ENCODE measurements around the gene MYCBP2. TPM values are rescaled to one million over a fixed set of nuclear protein-coding genes. Genes with fewer than 3 reads are reported as not detected.
"Not testable (repeated sequence)": the region's sequence is repeated elsewhere in the genome, so short reads cannot be mapped to it uniquely, and the experiment has no call there.

The MYCBP2 gene, protein sequence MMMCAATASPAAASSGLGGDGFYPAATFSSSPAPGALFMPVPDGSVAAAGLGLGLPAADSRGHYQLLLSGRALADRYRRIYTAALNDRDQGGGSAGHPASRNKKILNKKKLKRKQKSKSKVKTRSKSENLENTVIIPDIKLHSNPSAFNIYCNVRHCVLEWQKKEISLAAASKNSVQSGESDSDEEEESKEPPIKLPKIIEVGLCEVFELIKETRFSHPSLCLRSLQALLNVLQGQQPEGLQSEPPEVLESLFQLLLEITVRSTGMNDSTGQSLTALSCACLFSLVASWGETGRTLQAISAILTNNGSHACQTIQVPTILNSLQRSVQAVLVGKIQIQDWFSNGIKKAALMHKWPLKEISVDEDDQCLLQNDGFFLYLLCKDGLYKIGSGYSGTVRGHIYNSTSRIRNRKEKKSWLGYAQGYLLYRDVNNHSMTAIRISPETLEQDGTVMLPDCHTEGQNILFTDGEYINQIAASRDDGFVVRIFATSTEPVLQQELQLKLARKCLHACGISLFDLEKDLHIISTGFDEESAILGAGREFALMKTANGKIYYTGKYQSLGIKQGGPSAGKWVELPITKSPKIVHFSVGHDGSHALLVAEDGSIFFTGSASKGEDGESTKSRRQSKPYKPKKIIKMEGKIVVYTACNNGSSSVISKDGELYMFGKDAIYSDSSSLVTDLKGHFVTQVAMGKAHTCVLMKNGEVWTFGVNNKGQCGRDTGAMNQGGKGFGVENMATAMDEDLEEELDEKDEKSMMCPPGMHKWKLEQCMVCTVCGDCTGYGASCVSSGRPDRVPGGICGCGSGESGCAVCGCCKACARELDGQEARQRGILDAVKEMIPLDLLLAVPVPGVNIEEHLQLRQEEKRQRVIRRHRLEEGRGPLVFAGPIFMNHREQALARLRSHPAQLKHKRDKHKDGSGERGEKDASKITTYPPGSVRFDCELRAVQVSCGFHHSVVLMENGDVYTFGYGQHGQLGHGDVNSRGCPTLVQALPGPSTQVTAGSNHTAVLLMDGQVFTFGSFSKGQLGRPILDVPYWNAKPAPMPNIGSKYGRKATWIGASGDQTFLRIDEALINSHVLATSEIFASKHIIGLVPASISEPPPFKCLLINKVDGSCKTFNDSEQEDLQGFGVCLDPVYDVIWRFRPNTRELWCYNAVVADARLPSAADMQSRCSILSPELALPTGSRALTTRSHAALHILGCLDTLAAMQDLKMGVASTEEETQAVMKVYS (N-terminal part only)
- total RNA-seq = 116 and 119 TPM in 2 replicates

DNA sequence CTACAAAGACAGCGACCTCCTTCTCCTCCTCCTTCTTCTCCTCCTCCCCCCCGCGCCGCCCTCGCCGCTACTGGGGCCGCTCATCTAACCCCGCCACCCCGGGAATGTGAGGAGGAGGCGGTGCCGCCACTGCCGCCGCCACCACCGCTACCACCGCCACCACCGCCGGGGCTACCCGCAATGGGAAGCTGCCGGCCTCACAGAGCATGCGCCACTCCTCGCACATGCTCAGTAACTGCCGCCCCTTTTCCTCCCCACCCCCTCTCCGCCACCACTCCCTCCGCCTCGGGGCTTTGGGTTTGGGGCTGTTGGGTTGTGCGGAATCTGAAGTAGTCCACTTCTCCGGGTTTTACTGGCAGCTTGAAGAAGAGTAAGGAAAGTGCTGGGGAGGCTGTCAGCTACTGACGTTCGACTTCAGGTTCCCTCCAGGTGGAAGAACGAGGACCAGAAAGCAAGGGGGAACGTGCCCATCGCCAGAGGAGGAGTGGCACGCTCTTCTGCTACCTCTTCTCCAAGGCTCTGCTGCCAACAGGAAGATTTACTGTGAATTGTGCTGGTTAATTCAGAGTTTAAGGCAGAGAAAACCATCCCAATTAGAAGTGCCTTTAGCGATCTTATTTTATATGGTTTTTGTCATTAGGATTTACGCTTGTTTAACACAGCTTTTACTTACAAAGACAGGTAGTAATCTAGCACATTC lies at the start of gene MYCBP2:
Gene MYCBP2, minus strand, starts transcription at position 190 of the 700 bp plus-strand sequence. CDS start 319 bp downstream, outside the sequence.
- intact Hi-C loops (cut with micrococcal nuclease) = loop anchor here (1.0 to 10.0 kb wide), 6 partner anchors 55 to 2000 kb away; partner anchors contain the start of genes KCTD12 and SLAIN1

DNA sequence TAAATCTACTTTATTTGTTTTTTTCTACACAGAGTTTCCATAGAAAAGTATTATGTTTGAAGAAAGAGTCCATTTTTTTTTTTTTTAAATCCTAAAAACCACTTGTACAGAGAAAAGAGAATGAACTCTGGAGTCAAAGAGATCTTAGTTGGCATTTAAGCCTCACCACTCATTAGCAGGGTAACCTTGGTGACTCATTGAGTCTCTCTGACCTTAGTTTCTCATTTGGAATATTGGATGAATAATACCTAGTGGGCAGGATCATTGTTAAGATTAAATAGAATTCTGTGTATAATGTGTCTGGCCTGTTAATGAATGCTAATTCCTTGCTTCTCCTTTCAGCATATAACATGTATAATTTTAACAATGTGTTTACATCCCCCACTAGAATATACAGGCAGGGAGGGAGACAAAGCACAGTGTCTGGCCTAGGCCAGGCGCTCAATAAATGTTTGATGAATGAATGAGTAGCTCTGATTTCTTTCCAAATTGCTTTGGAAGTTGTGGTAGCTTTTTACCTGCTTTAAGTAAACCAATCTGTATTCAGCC lies 48.7 kb upstream of the MYCBP2 start:
- intact Hi-C loops (cut with micrococcal nuclease) = no loop called here

DNA sequence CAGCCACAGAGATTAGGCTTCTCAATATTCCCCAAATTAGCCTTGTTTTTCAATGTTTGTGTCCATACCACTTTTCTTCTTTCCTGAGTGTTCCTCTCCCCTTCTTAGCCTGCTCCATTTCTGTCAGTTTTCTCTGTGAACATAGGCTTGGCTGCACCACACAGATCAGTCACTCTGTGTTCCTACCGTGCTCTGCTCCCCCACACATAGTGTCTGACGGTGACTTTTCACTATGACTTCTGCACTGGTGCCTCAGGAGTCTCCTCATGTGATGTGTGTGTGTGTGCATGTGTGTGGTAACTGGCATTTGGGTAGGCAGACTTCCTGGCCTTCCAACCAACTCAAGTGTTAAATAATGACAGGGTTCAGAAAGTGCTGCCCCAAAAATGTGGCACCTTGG lies 47.9 kb upstream of the MYCBP2 start:
- intact Hi-C loops (cut with micrococcal nuclease) = no loop called here

DNA sequence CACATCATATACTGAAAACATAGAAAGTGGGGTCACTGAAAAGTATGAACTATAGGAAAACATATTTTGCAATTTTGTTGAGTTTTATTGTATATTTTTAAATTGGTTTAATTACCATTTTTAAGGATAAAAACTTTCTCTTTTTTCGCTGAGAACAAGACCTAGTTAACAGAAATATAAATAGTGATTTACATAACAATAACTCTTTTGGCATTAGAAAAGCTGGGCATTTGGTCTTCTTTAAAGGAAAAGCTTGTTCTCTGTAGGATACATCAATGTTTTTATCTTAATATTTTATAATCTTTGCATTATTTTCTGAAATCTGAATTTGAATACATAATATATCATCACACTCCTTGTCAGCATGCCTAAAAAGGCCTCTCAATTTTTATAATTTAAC lies 47.4 kb upstream of the MYCBP2 start:
- intact Hi-C loops (cut with micrococcal nuclease) = no loop called here

DNA sequence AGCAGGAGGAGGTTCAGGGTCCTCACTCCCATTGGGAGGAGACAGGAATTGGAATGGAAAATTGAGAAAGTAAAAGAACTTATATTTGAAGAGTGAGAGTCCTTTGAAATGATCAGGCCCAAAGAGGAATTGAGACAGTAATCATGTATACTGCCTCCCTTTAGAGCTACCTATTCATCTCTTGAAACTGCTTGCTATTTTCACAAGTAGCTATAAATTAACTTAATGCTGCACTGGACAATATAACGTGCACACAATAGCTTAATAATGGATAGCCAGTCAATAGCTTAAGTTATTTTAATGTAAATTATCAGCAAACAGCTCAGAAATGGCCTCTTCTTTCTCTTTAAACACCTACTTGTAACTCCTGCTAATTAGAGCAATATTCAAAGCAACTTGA lies 46.6 kb upstream of the MYCBP2 start:
- intact Hi-C loops (cut with micrococcal nuclease) = no loop called here

DNA sequence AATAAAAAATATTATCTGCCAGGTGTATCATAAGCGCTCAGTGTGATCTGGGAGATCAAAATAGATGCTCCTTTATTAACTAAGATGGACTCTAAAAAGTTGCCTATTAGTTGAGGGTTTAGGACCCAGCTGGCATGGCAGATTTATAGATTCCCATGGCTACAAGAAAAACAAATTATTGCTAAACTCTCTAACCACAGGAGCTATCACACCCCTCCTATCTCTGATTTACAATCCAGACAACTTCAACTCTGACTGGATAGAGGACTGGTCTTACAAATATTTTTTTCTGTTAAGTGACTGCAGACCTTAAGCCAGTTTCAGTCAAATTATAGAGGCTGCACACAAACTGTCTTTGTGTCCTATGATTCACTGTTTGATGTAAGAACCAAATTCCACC lies 45.4 kb upstream of the MYCBP2 start:
- intact Hi-C loops (cut with micrococcal nuclease) = no loop called here

DNA sequence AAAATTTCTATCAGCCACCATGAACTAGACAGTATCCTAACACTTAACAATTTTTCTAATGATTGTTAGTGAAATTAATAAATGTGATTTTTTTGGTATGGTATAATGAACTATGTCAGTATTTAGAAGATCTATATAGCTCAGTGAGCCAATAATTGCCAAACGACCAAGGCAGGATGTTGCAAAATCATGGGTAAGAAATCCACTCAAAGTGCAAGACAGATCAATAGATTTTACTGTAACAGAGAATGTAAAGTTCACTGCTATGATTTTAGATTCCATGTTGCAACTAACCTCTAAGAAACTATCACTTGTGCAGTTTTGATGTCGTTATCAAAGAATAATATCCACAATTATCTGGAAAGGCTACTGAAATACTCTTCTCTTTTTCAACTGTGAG lies 44.0 kb upstream of the MYCBP2 start:
- intact Hi-C loops (cut with micrococcal nuclease) = no loop called here

DNA sequence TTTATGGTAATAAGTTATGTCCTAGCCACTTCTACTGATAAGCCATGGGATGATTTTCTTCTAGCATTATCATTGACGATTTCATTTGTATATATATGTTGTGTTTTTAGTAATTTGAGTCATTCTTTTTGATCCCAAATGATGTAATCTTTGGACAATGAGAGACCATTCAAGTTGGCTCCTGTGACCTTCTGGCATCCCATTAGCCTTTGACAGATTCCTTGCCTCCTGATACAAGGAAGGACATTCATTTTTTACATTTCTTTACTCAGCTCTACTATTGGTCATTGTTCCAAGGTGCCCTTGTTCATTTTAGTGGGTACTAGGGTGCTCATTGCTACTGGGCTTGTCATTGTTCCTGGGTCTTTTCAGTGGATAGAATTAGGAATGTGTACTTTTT lies 35.3 kb upstream of the MYCBP2 start:
- intact Hi-C loops (cut with micrococcal nuclease) = no loop called here

DNA sequence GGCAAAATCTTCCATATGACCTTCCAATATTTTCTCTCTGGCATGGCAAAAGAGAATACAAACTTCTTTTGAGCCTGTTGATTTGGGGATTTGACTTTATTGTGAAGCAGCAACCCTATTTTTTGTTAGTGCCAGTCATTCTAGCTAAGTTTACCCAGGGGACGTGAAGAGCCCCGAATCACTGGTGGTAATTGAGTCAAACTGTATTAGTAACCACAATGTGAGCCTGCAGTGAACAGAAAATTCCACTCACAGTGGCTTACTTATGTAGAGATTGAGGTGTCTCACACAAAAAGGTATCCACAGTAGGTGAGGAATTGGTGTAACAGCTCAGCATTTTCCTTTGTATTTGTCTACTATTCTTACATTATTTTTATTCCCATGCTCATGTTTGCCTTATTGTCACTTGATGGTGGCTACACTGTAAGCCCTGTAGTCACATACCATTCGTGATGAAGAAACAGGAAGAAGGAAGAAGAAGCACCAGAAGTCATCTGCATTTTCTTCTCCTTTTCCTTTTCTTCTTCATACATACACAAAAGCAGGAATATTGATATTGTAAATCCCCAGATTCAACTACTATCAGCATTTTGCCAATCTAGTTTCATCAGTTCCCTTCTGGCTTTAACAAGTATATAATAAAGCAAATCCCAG lies 33.3 kb upstream of the MYCBP2 start:
- intact Hi-C loops (cut with micrococcal nuclease) = no loop called here

DNA sequence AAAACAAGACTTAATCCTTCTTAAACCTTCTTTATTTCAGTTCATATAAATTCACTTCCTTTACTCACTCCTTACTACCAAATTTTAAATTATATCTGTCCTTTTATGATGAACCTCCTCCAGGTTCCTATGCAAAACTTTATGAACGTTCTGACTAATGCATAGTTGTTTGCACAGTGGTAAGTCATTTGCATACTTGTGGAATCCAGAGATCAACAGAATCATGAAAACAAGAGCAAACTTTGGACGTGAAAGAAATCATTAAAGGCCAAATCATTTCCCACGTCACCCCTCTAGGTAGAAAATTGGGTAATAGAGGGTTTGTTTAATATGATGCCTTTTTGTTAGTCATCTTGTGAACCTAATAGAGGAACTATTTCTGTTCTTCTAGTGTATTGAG lies 32.3 kb upstream of the MYCBP2 start:
- intact Hi-C loops (cut with micrococcal nuclease) = no loop called here

DNA sequence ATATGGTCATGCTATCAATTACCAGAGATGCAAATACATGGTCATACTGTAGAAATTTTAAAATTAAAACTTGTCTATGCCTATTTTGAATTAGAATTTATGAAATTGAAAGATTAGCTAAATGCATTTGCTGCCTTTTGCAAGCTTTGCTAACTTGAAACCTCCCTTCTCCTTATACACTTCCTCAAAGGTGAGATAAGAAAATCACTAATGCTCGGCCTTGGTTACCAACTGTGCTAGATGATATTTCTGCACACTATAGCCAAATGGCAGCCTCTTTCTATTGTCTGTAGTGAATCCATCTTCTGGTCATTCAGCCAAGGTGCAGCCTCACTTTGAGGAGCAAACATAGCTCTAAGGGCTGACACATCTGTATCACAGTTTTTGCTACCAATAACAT lies 31.1 kb upstream of the MYCBP2 start:
- intact Hi-C loops (cut with micrococcal nuclease) = no loop called here

DNA sequence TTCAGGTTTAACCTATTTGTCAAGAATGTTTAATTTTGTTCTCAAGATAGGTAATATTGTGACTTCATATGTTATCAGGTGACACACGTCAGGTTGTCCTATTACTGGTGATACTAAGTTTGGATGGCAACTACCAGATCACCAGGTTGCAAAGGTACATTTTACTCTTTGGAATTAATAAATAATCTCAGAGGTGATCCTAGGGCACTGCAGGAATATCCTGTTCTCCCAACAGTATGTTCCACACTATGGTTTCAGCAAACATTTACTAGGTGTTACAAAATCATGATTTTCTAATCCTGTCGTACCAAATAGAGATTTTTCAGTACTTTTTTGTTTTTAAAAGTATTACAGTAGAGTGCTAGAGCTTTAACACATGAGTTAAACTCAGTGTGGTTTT lies 29.3 kb upstream of the MYCBP2 start:
- intact Hi-C loops (cut with micrococcal nuclease) = no loop called here

DNA sequence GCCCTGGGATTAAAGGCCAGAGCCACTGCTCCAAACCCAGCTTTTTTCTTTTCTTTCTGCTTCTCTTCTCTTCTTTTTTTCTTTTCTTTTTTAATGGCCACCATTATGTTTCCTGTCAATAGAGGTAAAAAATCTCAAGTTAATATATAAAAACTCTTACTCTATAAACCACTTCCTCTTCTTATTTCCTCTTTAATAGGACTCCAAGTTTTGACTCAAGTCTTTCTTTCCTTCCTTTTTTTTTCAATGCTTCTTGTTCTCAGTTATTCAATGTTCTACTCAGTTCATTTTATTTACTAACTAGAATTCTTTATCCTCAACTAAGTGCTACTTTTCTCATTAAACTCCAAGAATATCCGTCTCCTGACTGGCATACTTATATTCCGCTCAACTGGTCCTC lies 27.1 kb upstream of the MYCBP2 start:
- intact Hi-C loops (cut with micrococcal nuclease) = no loop called here

DNA sequence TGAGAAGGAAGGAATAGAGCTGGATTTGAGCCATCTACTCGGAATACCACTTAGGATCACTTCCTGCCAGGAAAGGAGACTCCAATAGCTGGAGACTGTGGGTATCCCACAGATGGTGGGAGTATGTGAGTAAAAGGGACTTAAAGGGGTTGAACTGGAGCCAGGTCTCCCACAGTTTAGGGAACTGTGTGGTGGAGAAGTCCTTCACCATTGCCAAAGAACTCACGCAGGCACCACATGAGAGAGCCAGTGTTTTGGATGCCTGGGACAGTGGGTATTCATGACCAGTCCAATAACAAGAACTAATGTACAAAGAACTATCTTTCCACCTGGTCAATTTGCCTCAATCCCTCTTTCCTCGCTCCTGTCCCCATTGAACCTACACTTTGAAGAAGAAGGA lies 24.4 kb upstream of the MYCBP2 start:
- intact Hi-C loops (cut with micrococcal nuclease) = no loop called here

DNA sequence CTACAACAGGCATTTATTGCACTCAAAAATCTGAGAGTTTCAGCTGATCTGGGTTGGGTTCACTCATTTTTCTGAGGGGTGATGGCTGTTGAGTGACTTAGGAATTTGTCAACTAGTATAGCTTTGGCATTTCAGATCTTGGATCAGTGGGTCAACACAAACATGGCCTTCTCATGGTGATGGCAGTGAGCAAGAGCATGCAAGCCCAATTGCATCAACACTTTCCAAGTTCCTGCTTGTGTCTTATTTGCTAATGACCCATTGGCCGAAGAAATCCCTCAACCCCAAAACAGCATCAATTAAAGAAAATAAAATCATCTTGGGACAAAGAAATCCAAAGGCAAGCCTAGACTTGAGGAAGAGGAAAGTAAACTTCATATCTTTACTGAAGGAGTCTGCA lies 23.9 kb upstream of the MYCBP2 start:
- intact Hi-C loops (cut with micrococcal nuclease) = no loop called here

DNA sequence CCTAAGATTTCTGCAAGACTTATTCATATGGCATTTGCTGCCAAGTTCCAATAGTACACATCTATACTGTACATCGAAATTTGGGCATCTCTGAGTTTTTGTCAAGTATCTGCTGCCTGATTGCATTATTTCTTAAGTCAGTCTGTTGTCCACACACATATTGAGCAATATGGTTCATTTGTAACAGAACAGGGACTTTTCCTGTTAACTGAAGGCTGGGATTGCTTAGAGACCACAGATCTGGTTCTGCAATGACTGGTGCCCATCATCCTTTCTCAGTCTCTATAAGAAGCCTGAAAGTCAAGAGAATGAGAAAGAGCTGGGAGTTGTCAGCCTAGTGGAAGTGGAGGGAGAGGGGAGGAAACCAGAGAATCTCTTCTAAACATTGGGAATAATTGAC lies 22.5 kb upstream of the MYCBP2 start:
- intact Hi-C loops (cut with micrococcal nuclease) = no loop called here

DNA sequence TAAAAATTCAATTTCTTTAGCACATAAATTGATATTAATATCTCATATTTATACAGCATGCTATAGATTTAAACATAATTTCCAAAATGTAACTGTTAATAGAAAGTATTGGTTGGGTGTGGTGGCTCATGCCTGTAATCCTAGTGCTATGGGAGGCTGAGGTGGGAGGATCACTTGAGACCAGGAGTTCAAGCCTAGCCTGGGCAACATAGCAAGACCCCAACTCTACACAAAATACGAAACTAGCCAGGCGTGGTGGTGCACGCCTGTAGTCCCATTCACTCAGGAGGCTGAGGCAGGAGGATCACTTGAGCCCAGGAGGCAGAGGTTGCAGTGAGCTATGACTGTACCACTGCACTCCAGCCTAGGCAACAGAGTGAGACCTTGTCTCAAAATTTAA lies 20.5 kb upstream of the MYCBP2 start:
- intact Hi-C loops (cut with micrococcal nuclease) = not testable (repeated sequence)

DNA sequence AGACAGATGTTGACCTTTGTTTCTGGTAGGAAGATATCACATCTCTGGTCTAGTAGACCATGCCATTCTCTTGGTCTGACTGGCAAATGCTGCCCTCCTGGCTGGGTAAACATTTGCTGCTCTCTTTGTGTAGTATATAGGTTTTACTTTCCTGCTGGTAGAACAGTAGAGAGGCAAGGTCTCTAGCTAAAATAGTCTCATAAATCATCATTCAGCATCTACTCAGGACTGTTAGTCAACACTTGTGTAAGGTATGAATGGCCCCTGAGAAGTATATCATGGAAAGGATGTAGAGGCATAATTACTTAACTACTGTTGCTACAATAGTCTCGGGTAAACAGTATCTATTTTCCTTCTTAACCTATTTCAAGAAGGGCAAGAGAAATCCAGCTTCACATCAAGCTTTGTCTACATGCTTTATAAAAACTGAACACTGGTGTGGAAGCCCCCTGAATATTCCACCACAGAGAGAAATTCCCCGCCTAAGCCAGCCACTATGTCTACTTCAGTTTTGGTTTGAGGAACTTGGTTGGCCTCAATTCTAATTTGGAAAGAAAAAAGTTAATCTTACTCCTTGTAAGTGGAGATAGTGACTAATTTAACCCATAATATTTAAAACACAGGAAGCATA lies 18.4 kb upstream of the MYCBP2 start:
- intact Hi-C loops (cut with micrococcal nuclease) = no loop called here

DNA sequence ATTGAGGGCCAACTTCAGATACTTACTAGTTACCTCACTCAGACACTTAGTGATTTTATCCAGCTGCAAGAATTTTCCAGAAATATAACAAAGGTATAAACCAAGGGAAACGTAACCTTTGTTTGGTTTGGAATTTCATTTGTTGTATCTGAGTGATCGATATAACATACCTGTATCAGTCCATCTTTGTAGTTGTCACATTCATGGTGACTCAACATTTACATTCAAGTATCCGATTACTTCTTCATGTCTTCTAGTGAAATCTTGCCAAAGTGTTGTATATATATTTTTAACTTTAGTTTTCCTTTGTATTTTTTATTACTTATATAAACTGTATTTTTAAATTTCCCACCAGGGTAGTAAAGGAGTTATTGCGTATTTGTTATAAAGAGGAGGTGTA lies 16.9 kb upstream of the MYCBP2 start:
- intact Hi-C loops (cut with micrococcal nuclease) = no loop called here

DNA sequence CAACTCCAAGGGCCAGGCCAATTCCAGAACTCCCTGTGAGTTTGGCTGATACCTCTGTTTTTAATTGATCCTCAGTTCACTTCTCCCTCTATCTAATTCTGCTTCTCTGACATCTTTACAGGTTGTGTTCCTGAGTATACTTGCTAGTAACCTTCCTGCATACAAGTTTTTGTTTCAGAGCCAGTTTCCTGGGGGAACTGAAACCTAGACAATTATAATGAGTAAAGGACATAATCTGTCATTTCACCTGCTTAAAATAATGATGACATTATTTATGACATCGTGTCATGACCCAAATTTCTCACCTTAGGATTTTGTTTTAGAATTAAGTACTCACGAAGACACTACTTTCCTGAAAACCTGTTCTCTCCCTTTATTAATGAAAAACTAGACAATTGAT lies 12.5 kb upstream of the MYCBP2 start:
- intact Hi-C loops (cut with micrococcal nuclease) = no loop called here

Measured in T-helper 2 cell treated with Interferon-gamma antibody and Interleukin-4, amounts not matched to agents 100 ng/mL and 5 ng/mL, for 36 hours (primary cell).